Activated naive CD4-positive, alpha-beta T cell treated with anti-CD3 and anti-CD28 coated beads for 36 hours (primary cell): ENCODE results near the gene TM2D1. TPM values are rescaled to one million over a fixed set of nuclear protein-coding genes. Genes with fewer than 3 reads are reported as not detected.

Experiments
- CTCF ChIA-PET: fragments of 350-600 bp; sonication (Branson Sonifier 250); formaldehyde crosslinking; loops from one replicate; lab custom pipeline; 2021; ENCODE audit warnings: antibody characterized with exemption; lab: Charles Lee
- DNase-seq: peaks from one replicate; pipeline ENCODE4 v3.0.0-alpha.2; 2020
- H3K27ac Mint-ChIP-seq: one replicate; pipeline ENCODE4 v1.8.0; 2021; ENCODE audit warnings: mild to moderate bottlenecking, mixed read lengths
- H3K27me3 Mint-ChIP-seq: one replicate; pipeline ENCODE4 v1.8.0; 2021; ENCODE audit warnings: low read depth, mixed read lengths
- H3K36me3 Mint-ChIP-seq: one replicate; pipeline ENCODE4 v1.8.0; 2021; ENCODE audit warnings: low read depth, mixed read lengths
- H3K4me1 Mint-ChIP-seq: one replicate; pipeline ENCODE4 v1.8.0; 2021; ENCODE audit warnings: low read depth, mixed read lengths
- H3K4me3 Mint-ChIP-seq: one replicate; pipeline ENCODE4 v1.8.0; 2021; ENCODE audit warnings: mild to moderate bottlenecking, moderate library complexity, mixed read lengths
- H3K9me3 Mint-ChIP-seq: one replicate; pipeline ENCODE4 v1.8.0; 2021; ENCODE audit warnings: mixed read lengths
- intact Hi-C: fragments of 100-400 bp; cut with micrococcal nuclease; formaldehyde crosslinking; loops from one replicate; pipeline ENCODE4 v1.15.1; 2023
- total RNA-seq, 2 experiments: library from RNA; stranded (reverse); gene quantifications; one replicate each; pipeline ENCODE4 v1.2.3, GENCODE V29; 2021

Gene TM2D1
- total RNA-seq, 2 experiments from 2014 or later: 28.2 to 30.9 TPM

DNA sequence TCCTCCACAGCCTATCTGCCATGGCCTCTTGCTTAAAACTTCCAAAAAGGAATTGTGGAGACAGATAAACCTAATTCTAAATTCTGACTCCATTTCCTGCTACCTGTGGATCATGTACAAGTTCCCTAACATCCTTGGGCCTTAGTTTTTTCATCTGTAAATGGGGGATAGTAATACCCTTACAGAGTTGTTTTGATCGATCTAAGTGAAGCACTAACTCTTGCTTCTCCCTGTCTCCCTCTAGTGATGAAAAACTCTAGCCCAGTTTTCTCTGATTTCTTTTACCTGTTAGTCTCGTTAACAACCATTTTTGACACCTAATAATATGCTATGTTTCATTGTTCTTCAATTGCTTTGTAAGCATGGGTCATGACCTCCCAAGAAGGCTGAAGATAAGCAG, 65.9 kb downstream of the TM2D1 start:
- intact Hi-C loops: no loop called here
- H3K9me3 Mint-ChIP-seq: no peaks in the 10 kb centered on the region
- no peak overlapping the region for H3K4me3 Mint-ChIP-seq
- DNase-seq: no peak
- no peaks in the 10 kb centered on the region for H3K36me3 Mint-ChIP-seq
- no peaks in the 10 kb centered on the region for H3K27me3 Mint-ChIP-seq
- H3K27ac Mint-ChIP-seq: no peak overlapping the region
- no peaks in the 10 kb centered on the region for H3K4me1 Mint-ChIP-seq
- CTCF ChIA-PET: no interaction called here

DNA sequence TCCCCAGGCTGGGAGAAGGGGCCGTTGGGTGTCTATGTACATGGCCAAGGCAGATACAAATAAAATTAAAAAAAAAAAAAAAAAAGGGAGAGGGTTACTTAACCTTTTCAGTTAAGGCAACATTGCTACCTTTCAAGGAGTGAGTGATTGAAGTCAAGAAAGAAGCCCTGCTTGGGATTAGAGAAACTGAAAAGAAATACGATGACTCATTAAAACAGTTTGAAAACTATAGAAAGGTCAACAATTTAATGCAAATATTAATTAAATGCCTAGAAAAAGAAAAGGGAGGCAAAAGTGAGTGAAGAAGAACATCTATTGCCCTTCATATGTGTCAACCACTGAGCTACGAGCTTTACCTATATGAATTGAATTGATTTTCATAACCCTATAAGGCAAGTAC, 69.5 kb downstream of the TM2D1 start:
- Mint-ChIP-seq H3K9me3 (no peaks in the 10 kb centered on the region), H3K4me1 (no peaks in the 10 kb centered on the region), H3K27me3 (no peaks in the 10 kb centered on the region), H3K27ac (no peak overlapping the region), H3K4me3 (no peak overlapping the region), H3K36me3 (no peaks in the 10 kb centered on the region)
- intact Hi-C loops: no loop called here
- CTCF ChIA-PET: no interaction called here
- DNase-seq: no peak

DNA sequence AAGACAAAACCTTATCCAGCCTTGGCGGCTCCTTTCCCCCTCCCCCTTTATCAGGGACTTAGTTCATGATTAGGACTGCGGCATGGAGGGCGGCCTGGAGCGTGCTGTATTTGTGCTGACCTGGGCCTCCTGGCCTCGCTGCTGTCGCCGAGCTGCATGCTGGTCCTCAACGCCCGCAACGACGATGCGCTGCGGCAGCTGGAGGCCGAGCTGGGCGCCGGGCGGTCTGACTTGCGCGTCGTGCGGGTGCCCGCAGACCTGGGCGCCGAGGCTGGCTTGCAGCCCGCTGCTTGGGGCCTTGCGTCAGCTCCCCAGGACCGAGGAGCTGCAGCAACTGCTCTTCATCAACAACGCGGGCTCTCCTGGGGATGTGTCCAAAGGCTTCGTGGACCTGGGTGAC, 70.9 kb downstream of the TM2D1 start:
- intact Hi-C loops: no loop called here
- no peaks in the 10 kb centered on the region for H3K36me3 Mint-ChIP-seq
- CTCF ChIA-PET: no interaction called here

DNA sequence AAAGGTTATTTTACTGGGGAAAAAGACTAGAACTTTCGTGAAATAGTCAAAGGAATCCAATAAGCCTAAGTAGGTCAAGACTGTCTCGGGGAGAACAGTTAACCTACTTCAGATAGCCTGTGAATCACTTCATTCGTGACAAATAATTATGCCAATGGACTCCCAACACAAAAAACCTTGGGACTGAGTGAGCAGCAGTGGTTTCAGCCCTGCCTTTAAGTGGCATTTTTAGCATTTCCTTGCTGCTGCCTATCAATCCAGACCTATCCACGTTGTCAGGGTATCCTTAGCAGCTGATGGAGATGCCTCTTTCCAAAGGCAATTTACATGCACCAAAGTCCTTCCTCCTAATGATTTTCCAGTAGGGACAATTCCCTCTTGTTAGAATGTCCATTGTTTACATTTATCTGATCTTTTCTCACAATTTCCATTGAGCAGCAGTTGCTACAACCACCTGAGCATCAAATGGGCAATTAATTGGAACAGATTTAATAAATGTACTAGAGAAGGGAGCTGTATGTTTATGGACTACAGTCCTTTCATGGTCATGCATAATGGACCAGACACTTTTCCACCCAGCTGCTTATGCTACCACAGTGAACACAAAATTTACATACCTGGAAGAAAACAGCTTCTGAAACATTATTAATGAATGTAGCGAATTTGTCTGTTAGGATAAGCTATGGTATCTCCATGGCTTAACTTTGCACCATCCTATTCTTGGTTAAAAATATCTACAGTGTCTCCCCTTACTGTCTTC, 75.8 kb downstream of the TM2D1 start:
- Mint-ChIP-seq H3K4me3 (no peak overlapping the region), H3K27ac (no peak overlapping the region), H3K9me3 (no peaks in the 10 kb centered on the region), H3K4me1 (no peaks in the 10 kb centered on the region), H3K36me3 (no peaks in the 10 kb centered on the region), H3K27me3 (no peaks in the 10 kb centered on the region)
- CTCF ChIA-PET: no interaction called here
- intact Hi-C loops: no loop called here
- no peak for DNase-seq

More for the DNA sequence above, 70.9 kb downstream of the TM2D1 start:
- Mint-ChIP-seq H3K9me3 (no peaks in the 10 kb centered on the region), H3K4me3 (no peak overlapping the region), H3K27ac (no peak overlapping the region), H3K27me3 (no peaks in the 10 kb centered on the region), H3K4me1 (no peaks in the 10 kb centered on the region)
- no peak for DNase-seq

DNA sequence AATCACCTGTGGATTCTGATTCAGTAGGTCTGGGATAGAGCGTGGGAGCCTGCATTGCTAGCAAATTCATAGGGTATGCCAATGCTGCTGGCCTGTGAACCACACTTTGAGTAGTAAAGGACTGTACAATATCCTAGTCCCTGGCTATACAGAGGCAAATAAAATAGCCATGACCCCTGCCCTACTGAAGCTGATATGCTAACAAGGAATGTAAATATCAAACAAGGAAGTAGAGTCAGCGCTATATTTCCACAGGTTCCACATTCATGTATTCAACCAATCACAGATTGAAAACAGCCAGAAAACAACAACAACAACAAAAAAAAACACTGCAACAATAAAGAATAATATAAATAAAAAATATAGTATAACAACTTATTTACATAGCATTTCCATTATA, 77.8 kb downstream of the TM2D1 start:
- CTCF ChIA-PET: interaction anchor here (0.7 kb wide), 1 partner anchor 115 kb away, joined by 3 read pairs; no protein-coding TSS in a partner anchor
- no peak overlapping the region for H3K4me3 Mint-ChIP-seq
- intact Hi-C loops: no loop called here
- no peak overlapping the region for H3K27ac Mint-ChIP-seq
- H3K27me3 Mint-ChIP-seq: no peaks in the 10 kb centered on the region
- no peak for DNase-seq
- H3K9me3 Mint-ChIP-seq: no peaks in the 10 kb centered on the region
- no peaks in the 10 kb centered on the region for H3K36me3 Mint-ChIP-seq
- no peaks in the 10 kb centered on the region for H3K4me1 Mint-ChIP-seq

DNA sequence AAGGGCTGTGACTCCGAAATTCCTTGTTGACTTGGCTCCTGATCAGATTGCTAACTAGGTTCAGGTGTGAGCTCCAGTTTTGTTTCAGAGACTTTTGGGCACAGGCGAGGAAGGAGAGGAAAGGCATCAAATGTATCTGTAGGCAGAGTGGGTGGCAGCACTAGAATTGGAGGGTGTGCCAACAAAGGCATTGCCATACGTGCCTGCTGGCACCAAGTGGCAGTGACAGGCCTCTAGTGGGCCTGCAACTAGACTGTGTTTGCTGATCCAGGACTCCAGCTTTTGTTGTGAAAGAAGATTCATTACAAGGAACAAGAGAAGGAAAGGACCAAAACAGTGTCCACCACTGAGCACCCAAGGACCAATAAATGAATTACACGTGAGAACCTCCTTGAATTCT, 79.5 kb downstream of the TM2D1 start:
- H3K27ac Mint-ChIP-seq: no peak overlapping the region
- H3K36me3 Mint-ChIP-seq: no peaks in the 10 kb centered on the region
- H3K27me3 Mint-ChIP-seq: no peaks in the 10 kb centered on the region
- H3K4me1 Mint-ChIP-seq: peaks cover 10% of the 10 kb centered on the region
- no peaks in the 10 kb centered on the region for H3K9me3 Mint-ChIP-seq
- CTCF ChIA-PET: no interaction called here
- no peak for DNase-seq
- H3K4me3 Mint-ChIP-seq: no peak overlapping the region
- intact Hi-C loops: no loop called here

DNA sequence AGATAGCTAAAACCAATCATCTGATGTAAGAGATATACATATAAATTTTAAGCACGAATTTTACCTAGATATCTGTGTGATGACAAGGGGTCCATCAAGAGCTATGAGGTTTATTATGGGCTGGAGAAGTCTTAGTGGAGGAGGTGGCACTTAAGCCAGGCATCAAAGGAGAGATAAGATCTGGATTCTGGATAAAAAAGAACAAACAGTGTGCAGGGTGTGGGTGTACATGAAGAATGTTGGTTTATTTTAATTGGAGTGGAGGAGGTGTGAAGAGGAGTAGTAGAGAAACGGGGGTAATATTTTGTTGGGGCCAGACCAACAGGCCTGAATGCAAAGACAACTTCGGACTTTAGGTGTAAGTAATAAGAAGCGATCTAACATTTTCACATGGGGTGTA, 80.6 kb downstream of the TM2D1 start:
- CTCF ChIA-PET: interaction anchor here (0.7 kb wide), 1 partner anchor 98 kb away, joined by 3 read pairs; no protein-coding TSS in a partner anchor
- peaks cover 10% of the 10 kb centered on the region for H3K4me1 Mint-ChIP-seq
- H3K27me3 Mint-ChIP-seq: peaks cover 3% of the 10 kb centered on the region
- intact Hi-C loops: no loop called here
- H3K27ac Mint-ChIP-seq: no peak overlapping the region
- no peaks in the 10 kb centered on the region for H3K36me3 Mint-ChIP-seq
- no peak for DNase-seq
- H3K9me3 Mint-ChIP-seq: no peaks in the 10 kb centered on the region
- no peak overlapping the region for H3K4me3 Mint-ChIP-seq

DNA sequence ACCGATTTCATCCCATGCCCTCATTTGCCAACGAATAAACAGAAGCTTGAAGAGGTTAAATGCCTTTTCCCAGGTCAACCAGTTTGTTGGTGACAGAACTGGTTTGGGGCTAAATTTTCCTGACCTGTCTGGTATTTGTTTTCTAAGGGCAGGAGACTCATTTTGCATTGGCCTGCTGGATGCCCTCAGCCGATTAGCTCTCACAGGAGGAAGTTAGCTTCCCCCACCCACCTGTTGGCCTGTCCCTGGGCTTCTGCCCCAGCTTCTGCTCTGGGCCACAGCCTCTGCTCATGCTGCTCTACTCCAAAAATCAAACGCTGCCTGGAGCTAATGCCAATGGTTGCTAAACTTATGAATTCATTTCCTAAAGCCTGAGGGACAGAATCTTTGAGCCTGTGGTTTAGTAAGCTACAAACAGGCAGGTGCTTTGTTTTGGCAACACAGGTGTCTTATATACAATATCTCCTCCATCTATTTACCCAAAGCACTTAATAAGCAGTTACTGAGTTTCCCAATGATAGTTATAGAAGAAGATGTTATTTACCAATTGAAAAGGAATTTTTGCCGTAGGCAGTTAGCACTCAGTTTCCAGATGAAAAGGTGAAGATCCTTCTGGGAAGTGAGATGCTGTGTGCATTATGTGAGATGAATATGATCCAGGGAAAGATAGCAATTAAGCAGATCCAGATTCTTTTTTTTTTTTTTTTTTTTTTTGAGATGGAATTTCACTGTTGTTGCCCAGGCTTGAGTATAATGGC, 82.3 kb downstream of the TM2D1 start:
- no peak for DNase-seq
- Mint-ChIP-seq H3K4me1 (peaks cover 10% of the 10 kb centered on the region), H3K4me3 (no peak overlapping the region), H3K36me3 (no peaks in the 10 kb centered on the region), H3K27me3 (peaks cover 3% of the 10 kb centered on the region), H3K27ac (no peak overlapping the region), H3K9me3 (no peaks in the 10 kb centered on the region)
- CTCF ChIA-PET: interaction anchor here (0.7 to 3.9 kb wide), 7 partner anchors 23 to 126 kb away, joined by 3 to 18 read pairs (median 4); no protein-coding TSS in a partner anchor
- intact Hi-C loops: no loop called here

DNA sequence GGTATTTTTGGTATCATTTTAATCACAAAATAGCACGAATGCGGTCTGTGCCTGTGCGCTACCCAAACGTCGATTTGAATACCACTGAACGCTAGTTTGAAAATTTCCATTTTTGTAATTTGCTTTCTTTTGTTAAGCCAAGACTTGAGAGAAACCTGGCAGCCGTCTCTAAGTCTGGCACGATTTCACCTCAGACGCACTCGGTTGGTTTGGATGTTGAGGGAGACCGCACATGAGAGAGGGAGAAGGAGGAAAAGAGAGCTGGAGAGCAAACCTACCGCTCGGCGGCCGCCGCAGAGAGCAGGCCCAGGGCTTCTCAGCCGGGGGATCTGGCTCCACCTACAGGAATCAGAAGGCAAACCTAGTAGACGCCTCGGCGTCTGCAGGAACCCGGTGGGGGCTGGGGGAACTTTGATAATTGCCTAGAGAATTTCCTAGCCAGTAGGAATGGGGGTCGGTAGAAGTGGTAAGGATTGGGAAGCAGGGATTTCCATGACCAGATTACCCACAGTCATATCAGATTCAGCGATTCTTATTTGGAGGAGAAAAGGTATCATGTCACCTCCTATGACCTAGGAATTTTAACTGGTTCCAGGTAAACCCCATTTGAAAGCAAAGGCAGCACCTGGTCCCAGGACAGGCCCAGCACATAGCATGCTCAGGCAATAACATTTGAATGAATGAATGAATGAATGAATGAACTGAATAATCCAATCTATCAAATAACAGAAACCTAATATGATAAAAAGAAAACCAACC, 83.2 kb downstream of the TM2D1 start:
- H3K4me3 Mint-ChIP-seq: peak overlapping the region; percentile 68
- no peaks in the 10 kb centered on the region for H3K36me3 Mint-ChIP-seq
- DNase-seq: peak; percentile 84
- intact Hi-C loops: loop anchor here (1.0 to 2.0 kb wide), 5 partner anchors 53 to 663 kb away; no protein-coding TSS in a partner anchor
- H3K27ac Mint-ChIP-seq: peak overlapping the region; percentile 38
- CTCF ChIA-PET: interaction anchor here (0.5 to 3.9 kb wide), 7 partner anchors 9 to 146 kb away, joined by 3 to 18 read pairs (median 3); no protein-coding TSS in a partner anchor
- peaks cover 3% of the 10 kb centered on the region for H3K27me3 Mint-ChIP-seq
- peaks cover 10% of the 10 kb centered on the region for H3K4me1 Mint-ChIP-seq
- no peaks in the 10 kb centered on the region for H3K9me3 Mint-ChIP-seq

DNA sequence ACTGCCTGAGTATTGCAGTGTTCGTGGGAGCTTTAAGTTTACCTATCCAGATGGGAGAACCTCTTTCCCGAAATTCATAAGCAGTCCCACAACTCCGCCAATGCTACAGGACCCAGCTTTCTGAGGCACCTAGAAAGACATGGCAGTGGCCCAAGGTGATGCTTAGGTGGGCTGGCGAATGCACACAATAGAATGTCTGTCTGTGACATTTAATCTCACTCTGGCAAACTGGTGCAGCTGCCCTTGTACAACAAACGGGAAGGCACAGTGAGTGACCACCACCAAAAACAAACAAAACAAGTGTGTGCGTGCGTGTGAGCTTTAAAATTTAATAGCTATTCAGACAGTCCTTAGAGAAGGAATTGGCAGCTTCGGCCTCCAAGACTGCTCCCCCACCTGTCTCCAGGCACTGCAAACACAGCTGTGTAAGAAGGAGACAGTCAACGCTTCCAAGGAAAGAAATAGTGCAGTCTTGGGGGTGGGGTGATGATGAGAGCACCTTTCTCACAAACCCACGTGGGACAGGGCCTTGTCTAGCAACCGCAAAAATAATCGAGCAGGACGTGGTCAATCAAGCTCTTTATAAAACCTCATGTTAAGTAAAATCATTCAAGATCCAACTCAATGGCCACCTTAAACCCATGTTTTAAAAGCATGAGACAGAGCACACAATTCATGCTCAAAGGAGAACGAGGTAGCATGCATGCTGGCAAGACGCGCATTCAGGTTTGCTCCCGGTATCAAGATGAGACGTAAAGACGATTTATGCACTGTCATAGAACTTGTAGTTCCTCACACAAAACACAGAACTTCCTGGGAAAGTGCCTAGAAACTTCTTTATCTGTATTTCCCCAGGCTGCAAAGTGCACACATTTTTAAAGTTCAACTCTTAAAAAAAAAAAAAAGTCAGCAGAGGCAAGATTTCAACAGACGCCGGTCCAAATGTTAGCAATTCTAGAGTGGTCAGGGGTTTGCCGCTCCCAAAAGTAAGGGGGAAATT, 84.1 kb downstream of the TM2D1 start:
- H3K4me1 Mint-ChIP-seq: peaks cover 10% of the 10 kb centered on the region
- peak overlapping the region; percentile 38 for H3K27ac Mint-ChIP-seq
- H3K36me3 Mint-ChIP-seq: no peaks in the 10 kb centered on the region
- H3K4me3 Mint-ChIP-seq: peak overlapping the region; percentile 68
- CTCF ChIA-PET: interaction anchor here (0.5 to 3.9 kb wide), 7 partner anchors 8 to 145 kb away, joined by 3 to 18 read pairs (median 3); no protein-coding TSS in a partner anchor
- peak; percentile 25 for DNase-seq
- H3K9me3 Mint-ChIP-seq: no peaks in the 10 kb centered on the region
- peaks cover 5% of the 10 kb centered on the region for H3K27me3 Mint-ChIP-seq
- intact Hi-C loops: loop anchor here (1.0 to 2.0 kb wide), 5 partner anchors 53 to 662 kb away; no protein-coding TSS in a partner anchor
